Stimulated activated naive CD4-positive, alpha-beta T cell (primary cell): ENCODE measurements around the gene KRT86.
"Not testable (repeated sequence)": the region's sequence is repeated elsewhere in the genome, so short reads cannot be mapped to it uniquely, and the experiment has no call there.

Experiments used
- DNase-seq, 6 experiments: peaks; one replicate each; lab custom pipeline; 2025; lab: John Stamatoyannopoulos, UW

KRT86 gene

GRCh38 chr12:52294803-52295202, 20.4 kb downstream of the KRT86 start:
- no peak for DNase-seq

GRCh38 chr12:52295663-52296062, 21.2 kb downstream of the KRT86 start:
- no peak for DNase-seq

GRCh38 chr12:52296572-52297215, 22.2 kb downstream of the KRT86 start:
- DNase-seq = no peak

- DNase-seq = no peak
Measured at GRCh38 chr12:52298677-52299190, 24.3 kb downstream of the KRT86 start.

- no peak for DNase-seq
Measured at GRCh38 chr12:52300796-52301691, 26.6 kb downstream of the KRT86 start.

- not testable (repeated sequence) for DNase-seq
Measured at GRCh38 chr12:52301721-52302120, 27.3 kb downstream of the KRT86 start.

- not testable (repeated sequence) for DNase-seq
Measured at GRCh38 chr12:52302242-52302914, 27.9 kb downstream of the KRT86 start.

GRCh38 chr12:52304941-52305411, 30.5 kb downstream of the KRT86 start:
- not testable (repeated sequence) for DNase-seq

- no peak for DNase-seq
Measured at GRCh38 chr12:52305921-52306705, 31.7 kb downstream of the KRT86 start.

- DNase-seq = no peak
Measured at GRCh38 chr12:52306731-52307130, 32.3 kb downstream of the KRT86 start.

GRCh38 chr12:52307836-52308805, 33.7 kb downstream of the KRT86 start:
- peak in 2 of 6 experiments; percentile 5 to 7 for DNase-seq

- DNase-seq = no peak
Measured at GRCh38 chr12:52308806-52309425, 34.5 kb downstream of the KRT86 start.

GRCh38 chr12:52310622-52311284, 36.3 kb downstream of the KRT86 start:
- DNase-seq = no peak

GRCh38 chr12:52311285-52311648, 36.8 kb downstream of the KRT86 start:
- no peak for DNase-seq

- no peak for DNase-seq
Measured at GRCh38 chr12:52312086-52312485, 37.6 kb downstream of the KRT86 start.

GRCh38 chr12:52313461-52313860, 39.0 kb downstream of the KRT86 start:
- DNase-seq = no peak

- no peak for DNase-seq
Measured at GRCh38 chr12:52313926-52314325, 39.5 kb downstream of the KRT86 start.

GRCh38 chr12:52314511-52314910, 40.1 kb downstream of the KRT86 start:
- DNase-seq = no peak

GRCh38 chr12:52315721-52316120, 41.3 kb downstream of the KRT86 start:
- DNase-seq = not testable (repeated sequence)
